Endodermal cell (in vitro differentiated cells): Measurements from ENCODE around the gene NEK10. TPM values are rescaled to one million over a fixed set of nuclear protein-coding genes. Genes with fewer than 3 reads are reported as not detected.

Experiments
- DNase-seq: peaks from one replicate; pipeline ENCODE4 v3.0.0-alpha.2; 2017
- H3K27ac ChIP-seq: 2 replicates; pipeline ENCODE4 v1.5.1; 2013; ENCODE audit warnings: mild to moderate bottlenecking, low read depth, low read length, moderate library complexity
- H3K27me3 ChIP-seq: 2 replicates; pipeline ENCODE4 v1.6.1; 2013; ENCODE audit warnings: mild to moderate bottlenecking, low read length, moderate library complexity; ENCODE audit not compliant: insufficient read depth, control insufficient read depth, poor library complexity, severe bottlenecking
- H3K36me3 ChIP-seq: 2 replicates; pipeline ENCODE4 v1.7.0; 2013; ENCODE audit warnings: mild to moderate bottlenecking, low read length, moderate library complexity; ENCODE audit not compliant: control insufficient read depth, insufficient read depth
- H3K4me1 ChIP-seq: one replicate; pipeline ENCODE4 v1.7.0; 2013; ENCODE audit warnings: low read length; ENCODE audit not compliant: control insufficient read depth, insufficient read depth
- H3K4me3 ChIP-seq: 2 replicates; pipeline ENCODE4 v1.5.1; 2013; ENCODE audit warnings: mild to moderate bottlenecking, low read length, moderate library complexity
- H3K9ac ChIP-seq: 2 replicates; pipeline ENCODE4 v1.6.1; 2013; ENCODE audit warnings: mild to moderate bottlenecking, low read length, moderate library complexity; ENCODE audit not compliant: poor library complexity, severe bottlenecking; ENCODE audit errors: extremely low read depth
- H3K9me3 ChIP-seq: 2 replicates; pipeline ENCODE4 v1.6.1; 2013; ENCODE audit warnings: mild to moderate bottlenecking, low read length, moderate library complexity; ENCODE audit not compliant: control insufficient read depth
- H3K27ac Mint-ChIP-seq: 2 replicates; pipeline ENCODE4 v1.8.0; 2020; ENCODE audit warnings: mixed read lengths
- H3K27me3 Mint-ChIP-seq: 2 replicates; pipeline ENCODE4 v1.8.0; 2021; ENCODE audit warnings: mild to moderate bottlenecking, mixed read lengths; ENCODE audit not compliant: insufficient read depth
- H3K36me3 Mint-ChIP-seq: 2 replicates; pipeline ENCODE4 v1.8.0; 2020; ENCODE audit warnings: low read depth, mixed read lengths
- H3K4me1 Mint-ChIP-seq: 2 replicates; pipeline ENCODE4 v1.8.0; 2020; ENCODE audit warnings: mixed read lengths
- H3K4me3 Mint-ChIP-seq: 2 replicates; pipeline ENCODE4 v1.8.0; 2020; ENCODE audit warnings: mild to moderate bottlenecking, moderate library complexity, mixed read lengths
- H3K9me3 Mint-ChIP-seq: 2 replicates; pipeline ENCODE4 v1.8.0; 2020; ENCODE audit warnings: mild to moderate bottlenecking, mixed read lengths
- WGBS, 2 experiments: methylation state at CpG; one replicate each; pipeline versions ENCODE4 v1.1.5 to v1.1.7; 2013; ENCODE audit warnings: missing lambda C conversion rate in 2 of 2, mixed read lengths in 1 of 2; ENCODE audit not compliant: insufficient coverage in 1 of 2, insufficient read length in 1 of 2; 5-methylcytosine and 5-hydroxymethylcytosine counted together
- total RNA-seq, 2 donors: library from RNA; stranded (reverse); fragmentation: NEBNext Ultra II Directional in 1 of 2; extraction: Animal tissue kit (Norgen Biotek cat#: 25700) in 1 of 2; gene quantifications; 2 replicates in 1 of 2; 3 replicates in 1 of 2; pipeline ENCODE4 v1.2.1, GENCODE V29; 2021
- TF ChIP-seq, protein P1 (sequence below): fragments of 200-600 bp; sonication (generic); conservative IDR thresholded peaks from 2 replicates; pipeline ENCODE4 v1.5.0; 2021; ENCODE audit warnings: antibody characterized with exemption, mild to moderate bottlenecking

Gene NEK10
- total RNA-seq, 2 donors from 2014 or later: 1.3 to 2.4 TPM

DNA sequence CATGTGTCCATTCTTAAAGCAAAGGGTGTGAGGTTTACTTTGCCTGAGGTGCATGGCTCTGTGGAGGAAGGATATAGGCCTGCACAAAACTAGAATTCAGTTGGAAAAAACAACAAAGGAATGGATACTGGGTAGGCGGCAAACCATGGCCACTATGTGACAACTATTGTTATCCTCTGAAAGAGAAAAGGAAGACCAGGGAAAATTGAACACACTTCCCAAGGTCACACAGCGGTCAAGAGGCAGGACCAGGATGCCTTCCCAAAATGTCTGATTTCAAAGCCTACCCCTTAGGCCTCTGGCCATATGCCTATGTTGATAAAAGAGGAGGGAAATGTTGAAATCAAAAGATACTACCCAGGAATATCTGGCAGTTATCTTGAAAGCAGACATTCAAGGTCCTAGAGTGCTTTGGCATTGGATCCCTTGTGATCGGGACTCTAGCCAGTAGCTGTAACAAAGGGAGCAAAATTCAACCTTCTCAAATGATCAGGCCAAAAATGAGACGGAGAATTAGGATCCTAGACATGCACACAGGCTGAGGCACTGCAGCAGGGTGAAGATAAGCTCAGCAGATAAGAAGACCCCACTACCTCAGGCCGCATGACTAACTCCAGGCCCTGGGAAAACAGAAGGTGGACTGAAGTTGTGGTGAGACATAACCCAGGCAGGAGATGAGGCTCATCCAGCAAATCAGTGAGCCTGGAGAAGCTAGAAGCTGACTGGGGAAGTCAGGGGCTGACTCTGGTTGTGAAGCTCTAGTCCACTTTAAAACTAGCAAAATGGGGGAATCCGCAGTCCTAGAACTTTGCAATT, 292.2 kb downstream of the NEK10 start:
- no peak for DNase-seq
- Histone ChIP-seq H3K4me3 (no peak overlapping the region), H3K27me3 (no peaks in the 10 kb centered on the region), H3K9ac (no peak overlapping the region), H3K27ac (no peak overlapping the region), H3K9me3 (no peaks in the 10 kb centered on the region), H3K36me3 (no peaks in the 10 kb centered on the region), H3K4me1 (peaks cover 8% of the 10 kb centered on the region)
- TF ChIP-seq, protein P1, sequence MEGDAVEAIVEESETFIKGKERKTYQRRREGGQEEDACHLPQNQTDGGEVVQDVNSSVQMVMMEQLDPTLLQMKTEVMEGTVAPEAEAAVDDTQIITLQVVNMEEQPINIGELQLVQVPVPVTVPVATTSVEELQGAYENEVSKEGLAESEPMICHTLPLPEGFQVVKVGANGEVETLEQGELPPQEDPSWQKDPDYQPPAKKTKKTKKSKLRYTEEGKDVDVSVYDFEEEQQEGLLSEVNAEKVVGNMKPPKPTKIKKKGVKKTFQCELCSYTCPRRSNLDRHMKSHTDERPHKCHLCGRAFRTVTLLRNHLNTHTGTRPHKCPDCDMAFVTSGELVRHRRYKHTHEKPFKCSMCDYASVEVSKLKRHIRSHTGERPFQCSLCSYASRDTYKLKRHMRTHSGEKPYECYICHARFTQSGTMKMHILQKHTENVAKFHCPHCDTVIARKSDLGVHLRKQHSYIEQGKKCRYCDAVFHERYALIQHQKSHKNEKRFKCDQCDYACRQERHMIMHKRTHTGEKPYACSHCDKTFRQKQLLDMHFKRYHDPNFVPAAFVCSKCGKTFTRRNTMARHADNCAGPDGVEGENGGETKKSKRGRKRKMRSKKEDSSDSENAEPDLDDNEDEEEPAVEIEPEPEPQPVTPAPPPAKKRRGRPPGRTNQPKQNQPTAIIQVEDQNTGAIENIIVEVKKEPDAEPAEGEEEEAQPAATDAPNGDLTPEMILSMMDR: no peak
- no peaks in the 10 kb centered on the region for H3K9me3 Mint-ChIP-seq
- no peaks in the 10 kb centered on the region for H3K36me3 Mint-ChIP-seq
- no peaks in the 10 kb centered on the region for H3K27me3 Mint-ChIP-seq
- H3K27ac Mint-ChIP-seq: no peak overlapping the region
- no peak overlapping the region for H3K4me3 Mint-ChIP-seq
- WGBS, 2 experiments: 93 to 100% methylated on average over 5 to 6 of the region's 6 CpGs
- peaks cover 24% of the 10 kb centered on the region for H3K4me1 Mint-ChIP-seq

DNA sequence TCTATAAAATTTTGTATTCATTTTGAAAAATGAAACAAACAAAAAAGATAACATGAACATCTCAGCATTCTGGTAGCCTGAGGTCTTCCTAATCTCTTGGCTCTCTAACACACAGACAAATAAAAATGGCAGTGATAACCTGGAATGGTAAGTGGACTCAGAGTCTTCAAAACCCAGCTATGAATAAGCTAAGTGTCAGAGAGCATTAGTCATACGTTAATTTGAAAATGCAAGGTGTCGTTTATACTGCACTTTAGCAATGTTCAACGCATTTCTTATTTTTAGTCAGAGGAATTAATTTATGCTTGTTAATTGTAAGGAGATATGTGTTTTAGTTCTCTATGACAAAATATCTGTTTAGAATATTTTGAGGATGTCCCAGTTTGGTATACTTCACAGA, 294.3 kb downstream of the NEK10 start:
- Mint-ChIP-seq H3K9me3 (no peaks in the 10 kb centered on the region), H3K27me3 (no peaks in the 10 kb centered on the region), H3K4me3 (no peak overlapping the region), H3K27ac (no peak overlapping the region), H3K4me1 (peaks cover 19% of the 10 kb centered on the region), H3K36me3 (no peaks in the 10 kb centered on the region)
- H3K9ac ChIP-seq: no peak overlapping the region
- H3K27me3 ChIP-seq: no peaks in the 10 kb centered on the region
- TF ChIP-seq, protein P1: no peak
- peaks cover 8% of the 10 kb centered on the region for H3K4me1 ChIP-seq
- no peak for DNase-seq
- H3K4me3 ChIP-seq: no peak overlapping the region
- WGBS, 2 experiments: 85 to 98% methylated on average over 3 of the region's 3 CpGs
- no peaks in the 10 kb centered on the region for H3K36me3 ChIP-seq
- no peak overlapping the region for H3K27ac ChIP-seq
- H3K9me3 ChIP-seq: no peaks in the 10 kb centered on the region

GRCh38 chr3:27073912-27074311, 295.3 kb downstream of the NEK10 start:
- Mint-ChIP-seq H3K36me3 (no peaks in the 10 kb centered on the region), H3K27ac (no peak overlapping the region), H3K4me3 (no peak overlapping the region), H3K27me3 (no peaks in the 10 kb centered on the region), H3K9me3 (no peaks in the 10 kb centered on the region), H3K4me1 (peaks cover 19% of the 10 kb centered on the region)
- no peaks in the 10 kb centered on the region for H3K27me3 ChIP-seq
- H3K9me3 ChIP-seq: no peaks in the 10 kb centered on the region
- no peak overlapping the region for H3K4me3 ChIP-seq
- H3K27ac ChIP-seq: no peak overlapping the region
- TF ChIP-seq, protein P1: no peak
- 86 to 93% methylated on average over 2 to 3 of the region's 3 CpGs for WGBS, 2 experiments
- no peak overlapping the region for H3K9ac ChIP-seq
- no peak for DNase-seq
- no peaks in the 10 kb centered on the region for H3K36me3 ChIP-seq
- peaks cover 8% of the 10 kb centered on the region for H3K4me1 ChIP-seq
